Activated CD4-positive, alpha-beta T cell treated with anti-CD3 and anti-CD28 coated beads, Interleukin-2, amount 50 U/mL, for 24 hours (primary cell): ENCODE results near the gene IRAK2.

Experiments
- DNase-seq, 2 donors: peaks; one replicate each; pipeline ENCODE4 v3.0.0-alpha.2; 2020; ENCODE audit warnings: low read depth in 1 of 2, low spot score in 1 of 2

IRAK2 gene

DNA sequence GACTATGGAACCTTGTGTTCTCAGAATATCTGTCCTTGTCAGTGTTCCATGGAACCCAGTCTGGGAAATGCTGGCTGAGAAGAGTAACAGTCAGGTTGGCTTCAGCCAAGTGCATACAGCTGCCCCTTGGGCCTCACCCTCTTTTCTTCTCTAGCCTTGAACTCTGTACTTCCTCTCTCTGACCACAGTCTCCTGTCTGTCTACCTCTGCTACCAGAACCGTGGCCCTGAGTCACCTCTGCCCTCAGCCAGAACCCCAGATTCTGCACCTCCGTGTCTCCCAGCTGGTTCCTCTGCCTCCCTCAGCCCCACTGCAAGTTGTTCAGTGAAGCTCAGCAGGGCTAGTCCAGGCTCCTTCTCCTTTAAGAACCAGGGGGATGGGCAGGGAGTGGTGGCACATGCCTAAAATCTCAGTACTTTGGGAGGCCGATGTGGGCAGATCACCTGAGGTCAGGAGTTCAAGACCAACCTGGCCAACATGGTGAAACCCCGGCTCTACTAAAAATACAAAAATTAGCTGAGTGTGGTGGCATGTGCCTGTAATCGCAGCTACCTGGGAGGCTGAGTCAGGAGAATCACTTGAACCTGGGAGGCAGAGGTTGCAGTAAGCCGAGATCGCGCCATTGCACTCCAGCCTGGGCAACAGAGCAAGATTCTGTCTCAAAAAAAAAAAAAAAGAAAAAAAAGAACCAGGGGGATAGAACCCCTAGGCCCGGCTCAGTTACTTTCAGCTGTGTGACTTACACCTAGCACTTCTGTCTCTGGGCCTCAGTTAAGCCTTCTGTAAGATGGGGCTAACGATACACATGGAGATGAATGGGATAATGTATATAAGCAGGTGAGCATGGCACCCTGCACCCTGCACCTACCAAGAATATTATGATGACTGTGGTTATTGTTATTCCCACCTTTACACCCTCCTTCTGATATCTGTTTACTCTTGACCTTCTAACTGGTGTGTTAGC, 59.2 kb downstream of the IRAK2 start:
- no peak for DNase-seq

DNA sequence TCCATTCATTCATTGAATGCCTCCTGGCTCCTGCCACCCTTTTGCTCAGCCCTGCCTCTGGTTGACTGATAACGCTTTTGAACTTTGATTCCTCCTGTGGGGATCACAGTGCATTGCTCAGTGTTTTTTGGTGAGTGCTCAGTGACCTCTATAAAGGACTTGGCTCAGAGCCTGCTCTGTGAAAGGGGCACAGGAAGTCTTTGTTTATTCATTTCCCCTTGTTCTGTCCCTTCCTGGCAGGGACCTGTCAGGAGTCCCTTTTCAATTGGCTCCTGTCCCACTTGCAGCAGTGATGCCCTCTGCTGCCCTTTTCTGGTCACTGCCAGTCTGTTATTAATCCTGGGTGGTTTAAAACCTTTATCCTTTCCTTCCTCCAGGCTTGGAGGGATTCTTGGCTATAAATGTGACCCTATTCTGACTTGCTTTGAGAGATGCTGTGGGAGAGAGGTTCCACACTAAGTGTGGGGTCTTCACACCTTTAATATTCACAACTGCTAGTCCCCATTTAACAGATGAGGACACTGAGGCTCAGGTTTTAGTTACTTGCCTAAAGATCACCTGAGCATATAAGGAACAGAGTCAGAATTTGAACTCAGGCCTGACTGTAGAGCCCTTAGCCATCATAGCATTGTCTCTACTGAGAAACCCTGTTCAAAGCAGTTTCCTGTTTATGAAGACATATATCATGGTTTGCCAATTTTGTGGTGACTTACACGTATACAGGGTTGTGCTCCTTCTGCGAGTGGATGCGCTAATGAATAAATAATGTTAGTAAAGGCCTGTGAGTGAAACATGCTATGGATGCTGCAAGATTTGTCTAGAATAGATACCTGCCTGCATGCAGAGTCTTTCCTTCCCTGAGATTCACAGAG, 60.3 kb downstream of the IRAK2 start:
- DNase-seq, result peak; percentile 37 to 70

DNA sequence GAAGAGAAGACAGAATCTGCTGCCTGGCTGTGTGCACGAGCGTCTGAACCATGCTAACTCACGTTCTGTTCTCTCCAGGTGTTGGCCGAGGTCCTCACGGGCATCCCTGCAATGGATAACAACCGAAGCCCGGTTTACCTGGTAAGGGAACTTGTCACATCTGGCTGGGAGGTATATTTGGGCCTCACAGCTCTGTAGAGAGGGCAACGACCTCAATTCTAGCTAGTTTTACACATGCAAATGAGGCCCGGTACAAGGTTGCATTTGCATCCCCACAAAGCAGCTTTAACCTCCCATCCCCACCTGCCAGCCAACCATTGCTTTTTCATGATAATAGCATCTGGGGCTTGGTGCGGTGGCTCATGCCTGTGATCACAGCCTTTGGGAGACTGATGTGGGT, 61.6 kb downstream of the IRAK2 start:
- DNase-seq, result no peak

DNA sequence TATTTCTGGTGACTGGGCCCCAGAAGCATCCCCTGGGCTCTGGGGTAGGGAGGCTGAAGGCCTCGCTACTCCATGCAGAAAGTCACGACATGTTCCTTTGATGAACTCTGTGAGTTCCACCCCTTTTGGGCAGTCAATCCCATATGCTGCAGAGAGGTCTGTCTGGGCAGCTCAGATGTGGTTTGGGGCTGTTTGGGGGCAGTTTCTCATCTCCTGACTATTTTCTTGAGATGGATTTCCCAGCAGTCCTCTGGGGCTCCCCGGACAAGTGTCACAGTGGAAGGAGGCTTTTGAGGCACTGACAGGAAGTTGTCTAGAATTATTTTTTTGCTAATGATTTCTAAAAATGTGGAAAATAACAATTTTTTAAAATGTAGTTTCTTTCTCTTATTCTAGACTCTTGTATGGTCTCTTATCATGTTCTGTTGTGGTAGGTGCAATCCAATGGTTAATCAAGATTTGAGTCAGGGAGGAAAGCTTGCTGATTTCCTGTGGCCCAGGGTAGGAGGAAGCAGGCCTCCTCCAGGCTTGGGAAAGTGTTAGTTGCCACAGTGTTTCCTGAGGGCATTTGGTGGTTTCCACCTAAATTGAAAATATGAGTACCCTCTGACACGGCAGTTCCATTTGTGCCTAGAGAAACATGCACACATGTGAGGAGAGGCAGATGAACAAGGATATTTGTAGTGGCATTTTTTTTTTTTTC, 63.7 kb downstream of the IRAK2 start:
- DNase-seq, result peak in 1 of 2 donors; percentile 66

DNA sequence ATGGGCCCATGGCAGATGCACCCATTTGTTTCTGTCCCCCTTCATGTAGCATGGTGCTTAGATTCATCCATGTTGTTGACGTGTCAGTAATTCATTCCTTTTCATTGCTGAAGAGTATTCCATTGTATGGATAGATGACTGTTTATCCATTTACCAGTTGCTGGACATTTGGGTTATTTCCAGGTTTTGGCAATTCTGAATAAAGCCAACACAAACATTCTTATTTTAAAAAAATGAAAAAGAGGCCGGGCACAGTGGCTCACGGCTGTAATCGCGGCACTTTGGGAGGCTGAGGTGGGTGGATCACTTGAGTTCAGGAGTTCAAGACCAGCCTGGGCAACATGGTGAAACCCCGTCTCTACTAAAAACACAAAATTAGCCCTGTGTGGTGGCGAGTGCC, 64.9 kb downstream of the IRAK2 start:
- no peak for DNase-seq

DNA sequence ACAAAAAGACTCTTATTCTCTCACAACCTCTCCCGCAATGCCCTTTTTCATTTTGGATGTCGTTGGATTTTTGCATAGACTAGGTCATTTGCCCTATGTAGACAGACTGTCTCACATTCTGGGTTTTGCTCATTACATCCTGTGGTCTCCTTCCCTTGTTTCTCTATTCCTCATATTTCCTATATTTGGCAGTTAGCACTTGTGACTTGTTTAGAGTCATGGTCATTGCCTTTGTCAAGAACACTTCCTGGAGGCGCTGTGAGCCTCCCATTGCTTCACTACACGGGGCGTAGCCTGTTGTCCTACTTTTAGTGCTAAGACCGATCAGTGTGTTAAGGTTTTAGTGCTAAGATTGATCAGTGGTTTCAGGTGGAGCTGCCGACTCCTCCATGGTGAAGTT, 67.4 kb downstream of the IRAK2 start:
- no peak for DNase-seq

DNA sequence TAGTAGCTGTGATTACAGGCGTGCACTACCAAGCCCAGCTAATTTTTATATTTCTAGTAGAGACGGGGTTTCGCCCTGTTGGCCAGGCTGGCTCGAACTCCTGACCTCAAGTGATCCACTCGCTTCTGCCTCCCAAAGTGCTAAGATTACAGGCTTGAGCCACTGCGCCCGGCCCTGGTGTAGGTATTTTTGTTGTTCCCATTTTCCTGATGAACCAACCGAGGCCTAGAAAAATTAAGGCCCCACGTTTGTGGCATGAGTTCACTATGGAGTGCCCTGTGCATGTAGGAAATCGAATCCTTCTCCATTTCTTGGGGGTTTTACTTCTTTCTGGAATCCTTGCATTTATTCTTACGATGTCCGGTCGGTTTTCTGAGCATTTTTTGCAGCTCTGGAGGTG, 69.3 kb downstream of the IRAK2 start:
- DNase-seq, result no peak

DNA sequence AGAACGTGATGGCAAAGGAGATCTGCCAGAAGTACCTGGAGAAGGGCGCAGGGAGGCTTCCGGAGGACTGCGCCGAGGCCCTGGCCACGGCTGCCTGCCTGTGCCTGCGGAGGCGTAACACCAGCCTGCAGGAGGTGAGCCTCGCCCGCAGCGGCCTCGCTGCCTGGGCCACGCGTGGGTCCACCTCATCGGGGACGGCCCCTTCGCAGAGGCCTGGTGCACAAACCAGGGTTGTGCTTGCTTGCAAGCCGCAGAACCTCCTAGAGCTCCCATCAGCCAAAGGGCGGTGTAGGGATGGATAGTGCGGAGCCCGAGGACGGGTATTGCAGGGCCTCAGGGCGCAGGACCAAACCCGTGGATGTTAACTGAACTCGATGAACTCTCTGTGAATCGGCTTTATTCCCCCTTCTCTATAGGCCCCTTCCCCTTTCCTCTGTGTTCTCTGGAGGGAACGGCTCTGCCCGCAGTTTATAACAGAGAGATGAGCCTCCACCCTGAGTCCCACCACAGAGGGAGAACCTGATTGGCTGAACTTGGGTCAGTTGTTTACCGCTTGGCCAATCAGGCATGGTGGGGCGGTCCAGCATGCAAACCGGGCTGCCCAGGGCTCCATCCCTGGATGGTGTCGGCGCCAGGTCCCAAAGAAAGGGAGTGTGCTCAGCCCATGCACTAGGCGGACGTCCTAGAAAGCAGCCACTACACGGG, 70.0 kb downstream of the IRAK2 start:
- no peak for DNase-seq

DNA sequence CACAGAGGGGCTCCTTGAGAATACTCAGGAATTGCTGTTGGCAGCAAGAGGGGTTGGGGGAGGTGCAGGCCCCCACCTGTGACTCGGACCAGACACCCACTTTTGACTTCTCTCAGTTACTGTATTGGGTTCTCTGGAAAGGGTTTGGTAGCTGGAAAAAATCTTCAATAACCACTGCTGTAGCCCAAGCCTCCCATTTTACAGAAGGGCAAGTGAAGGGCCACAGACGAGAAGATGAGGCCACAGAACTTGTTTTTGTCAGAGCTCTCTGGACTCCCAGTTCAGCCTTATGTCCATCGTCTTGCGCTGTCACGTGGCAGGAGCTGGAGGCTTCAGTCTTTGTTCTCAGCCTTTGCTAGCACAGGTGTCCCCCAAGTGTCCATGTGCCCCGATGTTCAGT, 70.8 kb downstream of the IRAK2 start:
- DNase-seq, result no peak

DNA sequence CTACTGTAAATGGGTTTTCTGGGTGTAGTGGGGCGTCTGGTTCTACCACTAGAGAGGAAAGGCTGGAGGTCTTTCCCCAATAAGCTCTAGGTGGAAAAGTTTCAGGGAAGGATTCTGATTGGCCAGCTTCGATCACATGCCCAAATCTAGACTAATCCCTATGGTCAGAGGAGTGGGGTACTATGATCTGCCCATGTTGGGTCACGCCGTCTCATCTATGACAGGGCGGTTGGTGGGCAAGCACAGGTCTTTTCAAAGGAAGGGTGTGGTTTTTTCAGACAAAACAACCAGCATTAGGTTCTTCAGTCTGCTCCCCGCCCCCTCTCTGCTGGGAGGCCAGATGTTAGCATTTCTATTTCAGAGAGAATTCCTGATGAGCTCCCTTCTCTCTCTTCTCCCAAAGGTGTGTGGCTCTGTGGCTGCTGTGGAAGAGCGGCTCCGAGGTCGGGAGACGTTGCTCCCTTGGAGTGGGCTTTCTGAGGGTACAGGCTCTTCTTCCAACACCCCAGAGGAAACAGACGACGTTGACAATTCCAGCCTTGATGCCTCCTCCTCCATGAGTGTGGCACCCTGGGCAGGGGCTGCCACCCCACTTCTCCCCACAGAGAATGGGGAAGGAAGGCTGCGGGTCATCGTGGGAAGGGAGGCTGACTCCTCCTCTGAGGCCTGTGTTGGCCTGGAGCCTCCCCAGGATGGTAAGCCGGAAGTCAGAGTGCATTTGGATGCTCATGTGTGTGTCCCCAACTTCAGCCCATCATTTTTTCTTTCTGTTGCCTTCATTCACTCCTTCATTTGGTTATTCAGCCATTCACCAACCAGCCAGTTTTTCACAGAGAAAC, 73.8 kb downstream of the IRAK2 start:
- DNase-seq, result no peak

DNA sequence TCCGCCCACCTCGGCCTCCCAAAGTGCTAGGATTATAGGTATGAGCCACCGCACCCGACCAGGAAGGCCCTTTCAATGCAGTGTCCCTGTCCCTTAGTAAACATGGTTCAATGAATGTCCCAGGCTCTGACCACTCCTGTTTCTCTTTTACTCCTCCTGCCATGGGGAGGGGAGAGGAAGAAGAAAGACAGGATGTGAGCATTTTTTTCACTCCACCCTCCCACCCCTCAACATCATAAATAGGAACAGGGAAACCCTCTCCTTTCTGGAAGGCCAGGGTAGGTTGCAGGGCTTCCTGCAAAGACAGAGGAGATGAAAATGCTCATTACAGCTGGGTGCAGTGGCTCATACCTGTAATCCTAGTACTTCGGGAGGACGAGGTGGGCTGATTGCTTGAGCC, 76.1 kb downstream of the IRAK2 start:
- no peak for DNase-seq

DNA sequence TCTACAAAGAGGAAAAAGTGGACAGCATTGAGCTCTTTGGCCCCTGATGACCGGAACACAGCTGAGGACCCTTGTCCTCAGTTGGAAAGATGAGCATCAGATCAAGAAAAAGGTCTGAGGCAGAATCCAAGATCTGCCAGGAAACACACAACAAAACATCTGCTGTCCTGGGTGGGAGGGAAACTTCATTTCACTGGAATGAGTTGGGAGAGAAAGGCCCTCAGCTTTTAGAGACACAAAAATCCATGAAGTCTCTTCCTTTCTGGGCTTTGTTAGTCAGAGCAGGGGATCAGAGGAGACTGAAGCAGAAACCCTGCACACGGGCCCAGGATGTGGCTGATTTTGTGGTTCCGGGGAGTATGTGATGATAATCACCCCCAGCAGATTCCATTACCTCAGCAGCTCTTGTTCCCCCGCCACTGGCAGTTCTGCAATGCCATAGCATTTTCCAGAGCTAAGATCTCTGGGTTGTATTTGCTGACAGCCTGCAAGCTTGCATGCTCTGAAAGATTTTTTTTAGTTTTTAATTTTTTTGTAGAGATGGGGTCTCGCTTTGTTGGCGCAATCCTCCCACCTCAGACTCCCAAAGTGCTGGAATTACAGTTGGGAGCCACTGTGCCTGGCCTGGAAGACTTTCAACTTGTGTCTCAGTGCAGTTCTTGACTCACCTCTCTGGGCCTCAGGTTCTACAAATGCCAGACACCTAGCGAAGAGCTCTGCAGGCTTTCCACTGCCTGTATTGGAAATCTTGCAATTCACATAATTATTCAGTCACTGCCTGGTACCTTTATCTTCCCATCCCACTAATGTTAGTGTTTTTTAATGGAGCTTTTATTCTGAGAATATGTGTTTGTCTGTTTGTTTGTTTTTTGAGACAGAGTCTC, 77.7 kb downstream of the IRAK2 start:
- DNase-seq, result peak; percentile 28 to 72

DNA sequence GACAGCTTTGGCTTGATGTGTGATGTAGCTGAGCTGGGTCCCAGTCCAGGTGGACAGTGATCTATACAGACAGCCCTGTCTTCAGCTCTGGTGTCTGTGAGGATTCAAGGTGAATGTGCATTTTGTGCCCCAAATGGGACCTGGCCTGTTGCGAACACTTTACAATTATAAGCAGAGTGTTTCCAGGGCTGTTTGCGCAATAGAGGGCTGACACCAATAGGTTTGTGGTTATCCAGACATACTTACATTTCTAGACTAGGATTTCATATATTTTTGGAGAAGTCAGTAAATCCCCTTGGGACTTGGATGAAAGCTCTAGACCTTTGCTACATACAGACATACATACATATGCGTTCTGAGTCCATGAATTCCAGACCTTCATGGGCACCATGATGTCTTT, 79.3 kb downstream of the IRAK2 start:
- DNase-seq, result no peak

DNA sequence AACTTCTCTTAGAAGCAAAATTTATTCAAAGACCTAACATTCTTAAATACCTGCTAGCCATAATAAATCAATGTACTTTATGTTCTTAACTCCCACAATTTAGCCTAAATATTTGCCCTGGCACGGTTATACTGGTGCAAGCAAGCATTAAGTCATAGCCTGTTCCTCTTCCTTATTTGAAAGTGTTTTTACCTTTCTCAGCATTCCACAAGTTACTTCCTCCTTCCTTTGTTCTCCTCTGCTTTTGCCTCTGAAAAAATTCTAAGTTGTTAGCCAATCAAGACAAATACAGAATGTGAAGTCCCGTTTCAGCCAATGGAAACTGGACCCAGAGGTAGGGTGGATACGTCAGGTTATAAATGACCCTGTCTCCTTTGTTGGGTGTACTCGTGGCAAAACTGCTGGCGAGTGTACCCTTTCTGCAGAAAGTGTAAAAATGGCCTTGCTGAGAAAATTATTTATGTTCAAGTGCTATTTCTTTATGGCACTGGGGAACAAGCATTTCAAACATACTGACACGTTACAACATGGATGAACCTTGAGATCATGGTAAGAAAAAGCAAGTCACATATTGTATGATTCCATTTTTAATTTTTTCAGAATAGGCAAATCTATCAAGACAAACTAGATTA, 80.5 kb downstream of the IRAK2 start:
- DNase-seq, result no peak

DNA sequence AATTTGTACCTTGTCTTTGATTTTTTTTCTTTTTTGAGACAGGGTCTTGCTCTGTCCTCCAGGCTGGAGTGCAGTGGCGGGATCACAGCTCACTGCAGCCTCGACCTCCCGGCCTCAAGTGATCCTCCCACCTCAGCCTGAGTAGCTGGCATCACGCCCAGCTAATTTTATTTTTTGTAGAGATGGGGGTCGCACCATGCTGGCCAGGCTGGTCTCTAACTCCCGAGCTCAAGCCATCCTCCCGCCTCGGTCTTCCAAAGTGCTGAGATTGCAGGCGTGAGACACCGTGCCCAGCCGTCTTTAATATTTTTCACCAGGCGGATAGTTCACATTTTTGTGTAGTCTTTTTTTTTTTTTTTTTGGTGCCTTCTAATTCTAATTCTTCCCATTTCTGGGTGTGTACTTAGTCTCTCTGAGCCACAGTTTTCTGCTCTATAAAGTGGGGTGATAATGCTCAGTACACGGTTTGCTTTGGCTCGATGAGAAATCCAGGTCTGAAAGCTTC, 83.0 kb downstream of the IRAK2 start:
- DNase-seq, result no peak

DNA sequence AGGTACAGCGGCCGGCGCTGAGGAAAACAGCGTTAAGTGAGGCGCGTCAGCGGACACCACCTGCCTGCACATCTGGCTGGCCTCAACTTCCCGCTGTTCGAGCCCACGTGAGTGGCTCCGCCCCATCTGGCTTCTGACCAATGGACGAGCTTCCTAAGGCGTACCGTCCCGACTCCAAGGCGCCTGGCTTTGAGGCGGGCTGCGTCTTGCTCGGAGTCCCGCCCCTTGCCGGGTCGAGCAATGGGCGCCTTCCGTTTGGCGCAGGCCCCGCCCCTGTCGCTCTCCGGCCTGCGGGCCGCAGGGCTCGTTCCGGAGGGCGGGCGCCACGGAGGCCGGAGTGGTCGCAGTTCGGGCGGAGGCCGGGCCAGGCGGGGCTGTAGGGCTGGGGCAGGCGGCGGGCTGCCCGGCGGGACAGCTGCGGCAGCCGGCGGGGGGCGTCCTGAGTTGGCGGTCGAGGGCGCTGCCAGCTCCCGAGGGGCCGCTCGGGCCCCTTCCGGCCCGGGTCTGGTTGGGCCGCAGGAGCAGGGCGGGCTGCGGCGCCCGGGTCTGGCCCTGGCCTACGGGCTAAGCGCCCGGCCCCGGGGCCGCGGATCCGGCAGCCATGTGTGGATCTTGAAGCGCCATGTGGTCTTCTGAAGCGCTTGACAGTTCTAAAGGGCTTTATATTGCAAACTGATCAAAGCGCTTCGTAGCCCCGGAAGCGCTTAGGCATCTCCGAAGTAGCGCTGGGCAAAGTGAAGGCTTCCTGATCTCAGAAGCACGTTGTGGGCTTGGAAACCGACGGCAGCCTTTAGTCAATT, 83.7 kb downstream of the IRAK2 start, which contains the start of gene TATDN2:
TATDN2 (plus strand) TSS at position 276 of the 800 bp plus-strand sequence. CDS start 742 bp downstream, outside the sequence.
- peak; percentile 78 to 92 for DNase-seq
